Activated T-helper 9 cell treated with anti-CD3 and anti-CD28 coated beads, Interleukin-2, amount 50 U/mL, for 16 hours (primary cell): ENCODE data around the gene HSF5.
"Not testable (repeated sequence)": the region's sequence is repeated elsewhere in the genome, so short reads cannot be mapped to it uniquely, and the experiment has no call there.

Source experiments
- DNase-seq: peaks from one replicate; pipeline ENCODE4 v3.0.0-alpha.2; 2020; ENCODE audit warnings: low read depth

Gene HSF5

GRCh38 chr17:58516644-58517377, 28.6 kb upstream of the HSF5 start:
- DNase-seq = no peak

GRCh38 chr17:58515286-58515685, 27.1 kb upstream of the HSF5 start:
- no peak for DNase-seq

GRCh38 chr17:58514770-58515157, 26.6 kb upstream of the HSF5 start:
- DNase-seq = no peak

- peak; percentile 66 for DNase-seq
Measured at GRCh38 chr17:58513965-58514769, 26.0 kb upstream of the HSF5 start, which contains the start of gene MTMR4. Gene MTMR4, minus strand, starts transcription at chr17:58514638. Its CDS starts 231 bp downstream, at chr17:58514407.

- peak; percentile 17 for DNase-seq
Measured at GRCh38 chr17:58513267-58513964, 25.2 kb upstream of the HSF5 start.

- DNase-seq = no peak
Measured at GRCh38 chr17:58510075-58510474, 21.9 kb upstream of the HSF5 start.

GRCh38 chr17:58508341-58509067, 20.3 kb upstream of the HSF5 start:
- DNase-seq = no peak

GRCh38 chr17:58507123-58507634, 19.0 kb upstream of the HSF5 start:
- DNase-seq = no peak

- DNase-seq = no peak
Measured at GRCh38 chr17:58506354-58507080, 18.3 kb upstream of the HSF5 start.

GRCh38 chr17:58504826-58505351, 16.7 kb upstream of the HSF5 start:
- DNase-seq = no peak

GRCh38 chr17:58503866-58504265, 15.7 kb upstream of the HSF5 start:
- no peak for DNase-seq

- DNase-seq = not testable (repeated sequence)
Measured at GRCh38 chr17:58503134-58503533, 14.9 kb upstream of the HSF5 start.

- no peak for DNase-seq
Measured at GRCh38 chr17:58501451-58501850, 13.2 kb upstream of the HSF5 start.

GRCh38 chr17:58498177-58498828, 10.1 kb upstream of the HSF5 start:
- no peak for DNase-seq

GRCh38 chr17:58493506-58493905, 5.3 kb upstream of the HSF5 start:
- no peak for DNase-seq

- no peak for DNase-seq
Measured at GRCh38 chr17:58492238-58493121, 4.3 kb upstream of the HSF5 start.

GRCh38 chr17:58491510-58492045, 3.4 kb upstream of the HSF5 start:
- no peak for DNase-seq

- DNase-seq = no peak
Measured at GRCh38 chr17:58488428-58488890, 251 bp upstream of the HSF5 start.

GRCh38 chr17:58484600-58484999, 3.6 kb downstream of the HSF5 start:
- DNase-seq = no peak
